ENCODE data around the gene GLB1L2.

Gene GLB1L2

GRCh38 chr11:134380229-134380628 is 48.4 kb downstream of the GLB1L2 start:
- CTCF ChIA-PET, result no interaction called here

GRCh38 chr11:134380785-134381184 is 49.0 kb downstream of the GLB1L2 start:
- no peak for DNase-seq (ENCODE audit: extremely low spot score)
- POLR2A ChIA-PET, result no interaction called here
- CTCF ChIA-PET, result no interaction called here
- no peak for TF ChIP-seq CTCF (IDR thresholded peaks at IDR 0.05; ENCODE audit: control extremely low read depth, extremely low read depth, low read depth, missing control alignments)

More at GRCh38 chr11:134380229-134380628, 48.4 kb downstream of the GLB1L2 start:
- DNase-seq (ENCODE audit: extremely low spot score), result no peak
- POLR2A ChIA-PET, result no interaction called here
- no peak for TF ChIP-seq CTCF (IDR thresholded peaks at IDR 0.05; ENCODE audit: control extremely low read depth, extremely low read depth, low read depth, missing control alignments)

- CTCF ChIA-PET, result no interaction called here
- POLR2A ChIA-PET, result no interaction called here
- TF ChIP-seq CTCF (IDR thresholded peaks at IDR 0.05; ENCODE audit: control extremely low read depth, extremely low read depth, low read depth, missing control alignments), result no peak
- DNase-seq (ENCODE audit: extremely low spot score), result no peak
Measured at GRCh38 chr11:134382257-134382656, 50.5 kb downstream of the GLB1L2 start.

GRCh38 chr11:134382830-134383229 is 51.0 kb downstream of the GLB1L2 start:
- CTCF ChIA-PET, result no interaction called here
- TF ChIP-seq CTCF (IDR thresholded peaks at IDR 0.05; ENCODE audit: control extremely low read depth, extremely low read depth, low read depth, missing control alignments), result no peak
- DNase-seq (ENCODE audit: extremely low spot score), result no peak
- POLR2A ChIA-PET, result no interaction called here

GRCh38 chr11:134383576-134384221 is 51.9 kb downstream of the GLB1L2 start:
- ChIA-PET CTCF (no interaction called here), POLR2A (no interaction called here)
- no peak for DNase-seq (ENCODE audit: extremely low spot score)
- TF ChIP-seq CTCF (IDR thresholded peaks at IDR 0.05; ENCODE audit: control extremely low read depth, extremely low read depth, low read depth, missing control alignments), result no peak

GRCh38 chr11:134384406-134384805 is 52.6 kb downstream of the GLB1L2 start:
- ChIA-PET CTCF (no interaction called here), POLR2A (no interaction called here)
- TF ChIP-seq CTCF (IDR thresholded peaks at IDR 0.05; ENCODE audit: control extremely low read depth, extremely low read depth, low read depth, missing control alignments), result no peak
- DNase-seq (ENCODE audit: extremely low spot score), result no peak
